IMR-90 (cell line): ENCODE measurements around the gene SPATA32. TPM values are rescaled to one million over a fixed set of nuclear protein-coding genes. Genes with fewer than 3 reads are reported as not detected.

ENCODE experiments used
- MAZ ChIP-seq: IDR thresholded peaks from 2 replicates; pipeline ENCODE4 v1.6.1; 2012; ENCODE audit warnings: low read depth, mild to moderate bottlenecking, low read length, improper control_type of control experiment, moderate library complexity, borderline replicate concordance
- NFE2L2 ChIP-seq: fragments of 150-350 bp; IDR thresholded peaks from 2 replicates; pipeline ENCODE4 v1.6.1; 2016; ENCODE audit warnings: low read depth, mild to moderate bottlenecking, low read length
- RFX5 ChIP-seq: IDR thresholded peaks from 2 replicates; pipeline ENCODE4 v1.8.0; 2012; ENCODE audit warnings: low read depth, mild to moderate bottlenecking, low read length, moderate library complexity
- polyA plus RNA-seq, 3 experiments: library from polyadenylated mRNA; depleted of rRNA; stranded (reverse); fragments of >200 nt; gene quantifications; 2 replicates each; pipeline ENCODE4 v1.2.3, GENCODE V29; 2012; ENCODE audit warnings: low replicate concordance in 1 of 3
- total RNA-seq: library from RNA; depleted of rRNA; stranded (reverse); fragments of >200 nt; gene quantifications from 2 replicates; pipeline ENCODE4 v1.2.3, GENCODE V29; 2012

Gene SPATA32
- total and polyA plus RNA-seq, 2 of the 4 experiments (the other 2 are of a cell fraction), result 0.18 TPM; not detected in 1

- TF ChIP-seq MAZ, result peak; percentile 100
- peak; percentile 17; the same call in 1 of the 2 replicates for TF ChIP-seq NFE2L2
- no peak for TF ChIP-seq RFX5
These were observed 32.9 kb downstream of the SPATA32 start (continued) for GRCh38 chr17:45228763-45229539.
